Mesenchymal stem cell (in vitro differentiated cells and primary cell): ENCODE measurements around the gene OR56A4.

Experiments used
- DNase-seq: peaks from one replicate; pipeline ENCODE4 v3.0.0-alpha.2; 2013
- H2AFZ ChIP-seq: one replicate; pipeline ENCODE4 v1.6.1; 2013; ENCODE audit warnings: low read depth, mild to moderate bottlenecking, control low read depth, inconsistent platforms, low read length, moderate library complexity
- H2AK5ac ChIP-seq: 2 replicates; pipeline ENCODE4 v1.6.1; 2013; ENCODE audit warnings: low read length, moderate library complexity, mild to moderate bottlenecking, inconsistent platforms; ENCODE audit not compliant: severe bottlenecking
- H2BK120ac ChIP-seq: one replicate; pipeline ENCODE4 v1.6.1; 2013; ENCODE audit warnings: low read depth, mild to moderate bottlenecking, inconsistent platforms, low read length, moderate library complexity
- H2BK12ac ChIP-seq, 2 experiments: one replicate each; pipeline ENCODE4 v1.6.1; 2013; ENCODE audit warnings: inconsistent platforms in 2 of 2, low read length in 2 of 2, mild to moderate bottlenecking in 2 of 2, moderate library complexity in 2 of 2, control low read depth in 1 of 2
- H2BK15ac ChIP-seq: one replicate; pipeline ENCODE4 v1.6.1; 2013; ENCODE audit warnings: mild to moderate bottlenecking, low read depth, inconsistent platforms; ENCODE audit not compliant: poor library complexity, severe bottlenecking
- H2BK5ac ChIP-seq: 2 replicates; pipeline ENCODE4 v1.6.1; 2013; ENCODE audit warnings: low read depth, mild to moderate bottlenecking, low read length, control low read depth, inconsistent platforms; ENCODE audit not compliant: poor library complexity, severe bottlenecking
- H3K14ac ChIP-seq, 2 experiments: one replicate each; pipeline ENCODE4 v1.6.1; 2013; ENCODE audit warnings: inconsistent platforms in 2 of 2, low read length in 2 of 2, control low read depth in 1 of 2, mild to moderate bottlenecking in 1 of 2, moderate library complexity in 1 of 2
- H3K18ac ChIP-seq, 2 experiments: one replicate each; pipeline ENCODE4 v1.6.1; 2013; ENCODE audit warnings: inconsistent platforms in 2 of 2, low read length in 2 of 2, control low read depth in 1 of 2, low read depth in 1 of 2, mild to moderate bottlenecking in 1 of 2
- H3K23ac ChIP-seq, 2 experiments: one replicate each; pipeline ENCODE4 v1.6.1; 2013; ENCODE audit warnings: inconsistent platforms in 2 of 2, low read length in 2 of 2, mild to moderate bottlenecking in 2 of 2, moderate library complexity in 2 of 2, control low read depth in 1 of 2
- H3K27ac ChIP-seq: 2 replicates; pipeline ENCODE4 v1.5.1; 2013; ENCODE audit warnings: mild to moderate bottlenecking, moderate library complexity, low read length, control low read depth, inconsistent platforms; ENCODE audit not compliant: poor library complexity, severe bottlenecking
- H3K27me3 ChIP-seq, 2 experiments: 2 replicates each; pipeline versions ENCODE4 v1.6.1 to v1.7.0; 2013; ENCODE audit warnings: low read length in 2 of 2, mild to moderate bottlenecking in 2 of 2, moderate library complexity in 2 of 2, control low read depth in 1 of 2, inconsistent platforms in 1 of 2; ENCODE audit not compliant: control insufficient read depth in 1 of 2, insufficient read depth in 1 of 2
- H3K36me3 ChIP-seq, 2 experiments: 2 replicates each; pipeline versions ENCODE4 v1.6.1 to v1.7.0; 2013; ENCODE audit warnings: low read length in 2 of 2, control low read depth in 1 of 2, inconsistent platforms in 1 of 2, low read depth in 1 of 2, mild to moderate bottlenecking in 1 of 2; ENCODE audit not compliant: insufficient read depth in 2 of 2, control insufficient read depth in 1 of 2
- H3K4ac ChIP-seq, 2 experiments: one replicate each; pipeline ENCODE4 v1.6.1; 2013; ENCODE audit warnings: inconsistent platforms in 2 of 2, low read length in 2 of 2, mild to moderate bottlenecking in 2 of 2, moderate library complexity in 2 of 2, control low read depth in 1 of 2, low read depth in 1 of 2
- H3K4me1 ChIP-seq: 2 replicates; pipeline ENCODE4 v1.6.1; 2013; ENCODE audit warnings: low read depth, low read length, control low read depth; ENCODE audit not compliant: control insufficient read depth, insufficient read depth
- H3K4me2 ChIP-seq: 2 replicates; pipeline ENCODE4 v1.6.1; 2013; ENCODE audit warnings: low read length, mild to moderate bottlenecking, inconsistent platforms; ENCODE audit not compliant: poor library complexity, severe bottlenecking
- H3K4me3 ChIP-seq, 2 experiments: 2 replicates each; pipeline versions ENCODE4 v1.5.1 to v1.7.0; 2013; ENCODE audit warnings: low read length in 2 of 2, mild to moderate bottlenecking in 2 of 2, control low read depth in 1 of 2, low read depth in 1 of 2; ENCODE audit not compliant: insufficient read depth in 1 of 2
- H3K79me1 ChIP-seq: replicated peaks from 2 replicates; pipeline ENCODE4 v1.6.1; 2013; ENCODE audit warnings: mild to moderate bottlenecking, control low read depth, low read length, inconsistent platforms; ENCODE audit not compliant: poor library complexity, severe bottlenecking
- H3K9ac ChIP-seq: 2 replicates; pipeline ENCODE4 v1.7.0; 2013; ENCODE audit warnings: mild to moderate bottlenecking, low read length, moderate library complexity
- H3K9me3 ChIP-seq: 2 replicates; pipeline ENCODE4 v1.7.0; 2013; ENCODE audit warnings: mild to moderate bottlenecking, low read length; ENCODE audit not compliant: control insufficient read depth
- H4K8ac ChIP-seq: one replicate; pipeline ENCODE4 v1.6.1; 2013; ENCODE audit warnings: inconsistent platforms, mild to moderate bottlenecking, low read length, moderate library complexity
- H4K91ac ChIP-seq: one replicate; pipeline ENCODE4 v1.6.1; 2013; ENCODE audit warnings: mild to moderate bottlenecking, low read length, inconsistent platforms
- WGBS: methylation state at CpG from one replicate; pipeline ENCODE4 v1.1.7; 2013; ENCODE audit warnings: mixed read lengths; 5-methylcytosine and 5-hydroxymethylcytosine counted together

OR56A4 gene

DNA sequence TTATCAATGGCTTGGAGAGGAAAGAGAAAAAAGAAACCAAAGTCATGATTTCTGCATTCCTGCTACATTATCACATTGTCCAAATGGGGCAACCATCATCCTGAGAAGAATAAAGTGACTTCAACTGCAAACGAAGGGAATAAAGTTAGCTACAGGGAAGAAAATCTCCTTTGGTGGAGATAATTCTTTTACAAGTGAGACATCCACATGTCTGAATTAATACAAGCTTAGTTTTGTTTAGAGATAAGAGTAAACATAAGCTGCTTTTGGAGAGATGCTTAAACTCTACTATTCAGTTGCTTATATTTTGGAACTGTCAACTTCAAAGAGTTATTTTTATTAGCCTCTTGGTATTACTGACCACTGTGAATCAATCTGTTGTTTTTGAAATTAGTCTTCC, 19.9 kb downstream of the OR56A4 start, which contains the start of gene OR52L1:
Gene OR52L1, minus strand, starts transcription at position 101 of the 400 bp plus-strand sequence. Its CDS starts 55 bp downstream, at position 46.
- H3K4me1 ChIP-seq, result no peaks in the 10 kb centered on the region
- no peak within 1 kb of the TSS for H3K4ac ChIP-seq
- H3K9me3 ChIP-seq, result no peaks in the 10 kb centered on the region
- H3K27ac ChIP-seq, result no peak within 1 kb of the TSS
- no peak within 1 kb of the TSS for H4K8ac ChIP-seq
- H3K23ac ChIP-seq, result no peak within 1 kb of the TSS
- H3K27me3 ChIP-seq, result peaks cover 0 to 16% of the 10 kb centered on the region in 2 experiments
- H2BK12ac ChIP-seq, result no peak within 1 kb of the TSS
- no peak within 1 kb of the TSS for H2AK5ac ChIP-seq
- no peak within 1 kb of the TSS for H2BK5ac ChIP-seq
- H2AFZ ChIP-seq, result no peak within 1 kb of the TSS
- no CpG with 5 or more reads among the region's 1 CpG for WGBS
- H2BK120ac ChIP-seq, result no peak within 1 kb of the TSS
- H3K14ac ChIP-seq, result no peak within 1 kb of the TSS
- H4K91ac ChIP-seq, result no peak within 1 kb of the TSS
- H3K18ac ChIP-seq, result no peak within 1 kb of the TSS
- no peak within 1 kb of the TSS for H3K4me2 ChIP-seq
- H3K4me3 ChIP-seq, result no peak within 1 kb of the TSS
- no peak for DNase-seq
- no peak within 1 kb of the TSS for H3K9ac ChIP-seq
- H2BK15ac ChIP-seq, result no peak within 1 kb of the TSS
- H3K79me1 ChIP-seq, result no peaks in the 10 kb centered on the region
- no peaks in the 10 kb centered on the region for H3K36me3 ChIP-seq

DNA sequence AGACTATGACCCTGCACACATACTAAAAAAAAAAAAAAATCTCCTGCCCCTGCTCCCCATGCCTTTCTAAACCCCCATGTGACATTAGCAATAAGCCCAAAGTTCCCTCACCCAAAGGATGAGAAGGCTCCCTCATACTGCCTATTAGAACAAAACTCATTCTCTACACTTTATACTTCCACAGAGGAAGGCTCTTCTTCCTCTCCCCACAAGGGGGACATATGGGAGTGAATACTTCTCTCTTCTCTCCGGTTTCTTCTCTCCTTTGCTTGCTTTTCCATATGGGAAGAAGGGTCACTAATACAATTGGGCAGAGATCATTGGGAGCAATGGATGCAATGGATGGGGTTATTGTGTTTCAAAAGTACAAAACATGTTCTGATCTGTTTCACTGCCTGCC, 23.3 kb downstream of the OR56A4 start:
- Histone ChIP-seq H3K4me3 (no peak overlapping the region), H4K8ac (no peak overlapping the region), H3K9me3 (peaks cover 8% of the 10 kb centered on the region), H2BK12ac (no peak overlapping the region), H3K36me3 (no peaks in the 10 kb centered on the region), H3K27me3 (peaks cover 0 to 3% of the 10 kb centered on the region in 2 experiments), H3K27ac (no peak overlapping the region), H3K79me1 (no peaks in the 10 kb centered on the region), H3K9ac (no peak overlapping the region), H3K4me1 (no peaks in the 10 kb centered on the region), H3K23ac (no peak overlapping the region), H2BK5ac (no peak overlapping the region), H2BK120ac (no peak overlapping the region), H2AFZ (no peak overlapping the region), H3K18ac (no peak overlapping the region), H3K4me2 (no peak overlapping the region), H2BK15ac (no peak overlapping the region), H4K91ac (no peak overlapping the region), H3K14ac (no peak overlapping the region), H2AK5ac (no peak overlapping the region), H3K4ac (no peak overlapping the region)
- no peak for DNase-seq
- no CpG with 5 or more reads among the region's 1 CpG for WGBS

DNA sequence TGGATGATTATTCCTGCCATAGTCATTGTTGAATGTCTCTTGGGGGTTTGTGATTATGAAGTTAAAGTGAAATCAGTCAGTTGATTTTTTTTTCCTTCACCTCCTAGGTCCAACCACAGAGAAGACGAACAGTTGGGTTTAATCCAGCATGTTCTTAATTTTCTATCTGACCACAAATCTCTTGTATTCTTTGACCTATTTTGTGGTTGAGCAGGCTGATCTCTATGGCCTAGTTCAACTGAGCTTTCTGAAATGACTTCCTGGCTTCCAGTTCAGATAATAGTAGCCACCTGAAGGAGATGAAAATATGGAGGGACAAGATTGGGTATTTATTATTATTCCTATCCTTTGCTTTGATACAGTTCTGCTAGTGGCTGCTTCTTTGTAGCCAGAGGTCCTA, 33.2 kb downstream of the OR56A4 start:
- no peak overlapping the region for H3K4me3 ChIP-seq
- no peak overlapping the region for H2AFZ ChIP-seq
- peaks cover 3% of the 10 kb centered on the region for H3K9me3 ChIP-seq

GRCh38 chr11:5968394-5968793, 38.4 kb downstream of the OR56A4 start, which contains the start of gene OR56A5:
Gene OR56A5, minus strand, starts transcription at chr11:5968494. Its CDS starts 0 bp downstream, at chr11:5968494.
- no peak within 1 kb of the TSS for H4K8ac ChIP-seq
- H2BK15ac ChIP-seq, result no peak within 1 kb of the TSS
- H3K4me1 ChIP-seq, result no peaks in the 10 kb centered on the region
- H2BK5ac ChIP-seq, result no peak within 1 kb of the TSS
- no peak within 1 kb of the TSS for H3K4ac ChIP-seq
- H2BK120ac ChIP-seq, result no peak within 1 kb of the TSS
- no peak within 1 kb of the TSS for H3K9ac ChIP-seq
- H3K14ac ChIP-seq, result no peak within 1 kb of the TSS
- no peak within 1 kb of the TSS for H3K18ac ChIP-seq
- H3K4me2 ChIP-seq, result no peak within 1 kb of the TSS
- H2BK12ac ChIP-seq, result no peak within 1 kb of the TSS
- no peak within 1 kb of the TSS for H3K4me3 ChIP-seq
- no peak within 1 kb of the TSS for H2AFZ ChIP-seq
- DNase-seq, result no peak
- H3K27me3 ChIP-seq, result no peaks in the 10 kb centered on the region
- no peak within 1 kb of the TSS for H2AK5ac ChIP-seq
- no peak within 1 kb of the TSS for H4K91ac ChIP-seq
- no peak within 1 kb of the TSS for H3K27ac ChIP-seq
- H3K23ac ChIP-seq, result no peak within 1 kb of the TSS
- no peaks in the 10 kb centered on the region for H3K36me3 ChIP-seq
- no peaks in the 10 kb centered on the region for H3K79me1 ChIP-seq
- peaks cover 12% of the 10 kb centered on the region for H3K9me3 ChIP-seq

More for the DNA sequence above, 33.2 kb downstream of the OR56A4 start:
- Histone ChIP-seq H3K4ac (no peak overlapping the region), H3K79me1 (no peaks in the 10 kb centered on the region), H4K91ac (no peak overlapping the region), H2BK12ac (no peak overlapping the region), H3K4me1 (no peaks in the 10 kb centered on the region), H3K18ac (no peak overlapping the region), H3K27me3 (no peaks in the 10 kb centered on the region), H3K14ac (no peak overlapping the region), H2BK5ac (no peak overlapping the region), H2BK120ac (no peak overlapping the region), H3K23ac (no peak overlapping the region), H2BK15ac (no peak overlapping the region), H3K9ac (no peak overlapping the region), H3K27ac (no peak overlapping the region), H2AK5ac (no peak overlapping the region), H3K36me3 (no peaks in the 10 kb centered on the region), H3K4me2 (no peak overlapping the region), H4K8ac (no peak overlapping the region)
- WGBS, result no CpG with 5 or more reads among the region's 1 CpG
- DNase-seq, result no peak
